ENCODE data around the gene PLCL1. TPM values are rescaled to one million over a fixed set of nuclear protein-coding genes. Genes with fewer than 3 reads are reported as not detected.

PLCL1 gene
- total RNA-seq, 1 experiment from 2014 or later, result 0.07 TPM

DNA sequence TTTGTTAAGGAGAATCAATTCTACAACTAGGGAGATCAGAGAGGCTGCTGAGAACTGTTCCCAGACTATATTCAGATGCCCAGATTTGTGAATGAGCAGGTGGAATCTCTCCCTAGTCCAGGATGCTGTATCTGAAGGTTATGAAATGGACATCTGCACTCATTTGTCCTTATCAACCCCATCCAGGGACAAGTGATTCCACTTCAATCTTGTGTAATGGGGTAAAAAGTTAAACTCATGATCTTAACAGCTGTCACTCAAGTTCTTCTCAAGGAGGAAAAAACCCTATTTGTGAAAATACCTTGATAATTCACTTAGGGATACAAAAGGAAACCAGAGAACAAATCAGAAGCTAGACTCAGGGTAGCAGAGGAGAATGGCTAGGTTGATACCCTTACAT is 144.8 kb downstream of the PLCL1 start:
- no peak overlapping the region for H3K9ac ChIP-seq (ENCODE audit: low read length)
- BruUV-seq (replicated peaks), result no TSS peak
- intact Hi-C loops (cut with micrococcal nuclease), result no loop called here
- no peaks in the 10 kb centered on the region for H4K20me1 ChIP-seq (ENCODE audit: insufficient read depth)
- no peaks in the 10 kb centered on the region for H3K4me1 ChIP-seq (ENCODE audit: control insufficient read depth in 1 of 2, insufficient read depth in 2 of 2, low read length in 2 of 2)
- H2AFZ ChIP-seq (ENCODE audit: low read depth, low read length, poor library complexity, severe bottlenecking), result no peak overlapping the region
- no peak overlapping the region for H3K4me2 ChIP-seq (ENCODE audit: low read length)
- RAD21 ChIA-PET (ENCODE audit: low non-redundant PET in 1 of 2, low total read pairs in 2 of 2, uncharacterized antibody in 2 of 2, unreplicated experiment in 2 of 2), result no interaction called here
- no peak overlapping the region for H3K4me3 ChIP-seq (replicated peaks in 1 of 2; ENCODE audit: low read depth in 1 of 2, low read length in 2 of 2)
- TF ChIP-seq, protein P1, sequence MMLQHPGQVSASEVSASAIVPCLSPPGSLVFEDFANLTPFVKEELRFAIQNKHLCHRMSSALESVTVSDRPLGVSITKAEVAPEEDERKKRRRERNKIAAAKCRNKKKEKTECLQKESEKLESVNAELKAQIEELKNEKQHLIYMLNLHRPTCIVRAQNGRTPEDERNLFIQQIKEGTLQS (IDR thresholded peaks at IDR 0.05), result no peak
- H3K9me2 ChIP-seq (ENCODE audit: insufficient read depth), result no peaks in the 10 kb centered on the region
- DNase-seq (ENCODE audit: low read depth, low spot score), result no peak
- H3K79me2 ChIP-seq (ENCODE audit: insufficient read depth, low read length), result no peaks in the 10 kb centered on the region
- H3K27me3 ChIP-seq (ENCODE audit: insufficient read depth, low read length), result peaks cover 44% of the 10 kb centered on the region; the same call in 1 of the 2 replicates
- H3K36me3 ChIP-seq (ENCODE audit: control insufficient read depth in 1 of 2, insufficient read depth in 2 of 2, low read length in 2 of 2), result no peaks in the 10 kb centered on the region
- no peak overlapping the region for H3K27ac ChIP-seq (ENCODE audit: low read depth, low read length)
- ATAC-seq, result no peak
- H3K9me3 ChIP-seq (ENCODE audit: control insufficient read depth in 1 of 2, insufficient read depth in 1 of 2, low read depth in 1 of 2, low read length in 2 of 2), result no peaks in the 10 kb centered on the region
- CTCF ChIA-PET, result no interaction called here
- POLR2A ChIA-PET, result no interaction called here

DNA sequence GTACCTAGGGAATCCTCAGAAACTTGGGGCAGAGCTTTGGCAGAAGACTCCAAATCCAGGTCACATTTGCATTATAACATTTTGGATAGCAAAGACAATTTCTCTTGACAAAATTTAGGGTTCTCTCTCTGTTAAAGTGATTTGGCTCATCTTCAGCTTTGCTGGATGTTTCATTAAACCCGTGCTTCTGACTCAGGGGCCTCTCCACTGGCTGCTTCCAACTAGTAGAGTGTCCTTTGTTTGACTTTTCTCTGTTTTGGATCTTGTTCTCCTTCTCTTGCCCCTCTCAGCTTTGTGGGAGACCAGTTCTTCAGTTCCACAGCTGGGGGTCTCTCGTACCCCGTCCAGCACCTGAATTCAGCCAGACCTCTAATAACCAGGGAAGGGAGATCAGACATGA is 145.6 kb downstream of the PLCL1 start:
- CTCF ChIA-PET, result no interaction called here
- Histone ChIP-seq H3K4me2 (ENCODE audit: low read length) (no peak overlapping the region), H3K9ac (ENCODE audit: low read length) (no peak overlapping the region), H3K9me3 (ENCODE audit: control insufficient read depth in 1 of 2, insufficient read depth in 1 of 2, low read depth in 1 of 2, low read length in 2 of 2) (no peaks in the 10 kb centered on the region), H4K20me1 (ENCODE audit: insufficient read depth) (no peaks in the 10 kb centered on the region), H3K36me3 (ENCODE audit: control insufficient read depth in 1 of 2, insufficient read depth in 2 of 2, low read length in 2 of 2) (no peaks in the 10 kb centered on the region), H3K79me2 (ENCODE audit: insufficient read depth, low read length) (no peaks in the 10 kb centered on the region), H3K9me2 (ENCODE audit: insufficient read depth) (no peaks in the 10 kb centered on the region), H3K27me3 (ENCODE audit: insufficient read depth, low read length) (peaks cover 43% of the 10 kb centered on the region; the same call in 1 of the 2 replicates), H3K27ac (ENCODE audit: low read depth, low read length) (no peak overlapping the region), H2AFZ (ENCODE audit: low read depth, low read length, poor library complexity, severe bottlenecking) (no peak overlapping the region), H3K4me3 (replicated peaks in 1 of 2; ENCODE audit: low read depth in 1 of 2, low read length in 2 of 2) (no peak overlapping the region), H3K4me1 (ENCODE audit: control insufficient read depth in 1 of 2, insufficient read depth in 2 of 2, low read length in 2 of 2) (no peaks in the 10 kb centered on the region)
- TF ChIP-seq SP1 (IDR thresholded peaks at IDR 0.05; ENCODE audit: low read depth) (no peak), POLR2AphosphoS5 (IDR thresholded peaks at IDR 0.05; ENCODE audit: low read depth, low read length) (no peak), RAD21 (IDR thresholded peaks at IDR 0.05; ENCODE audit: low read depth) (no peak), CBX3 (IDR thresholded peaks at IDR 0.05; ENCODE audit: low read depth) (no peak), JUND (IDR thresholded peaks at IDR 0.05) (no peak), YY1 (IDR thresholded peaks at IDR 0.05; ENCODE audit: extremely low read depth, insufficient replicate concordance, low read depth, low read length) (no peak), ELF1 (IDR thresholded peaks at IDR 0.05; ENCODE audit: borderline replicate concordance, low read depth) (no peak)
- TF ChIP-seq, protein P2, sequence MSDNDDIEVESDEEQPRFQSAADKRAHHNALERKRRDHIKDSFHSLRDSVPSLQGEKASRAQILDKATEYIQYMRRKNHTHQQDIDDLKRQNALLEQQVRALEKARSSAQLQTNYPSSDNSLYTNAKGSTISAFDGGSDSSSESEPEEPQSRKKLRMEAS (IDR thresholded peaks at IDR 0.05), result no peak
- BruUV-seq (replicated peaks), result no TSS peak
- no peak for ATAC-seq
- RAD21 ChIA-PET (ENCODE audit: low non-redundant PET in 1 of 2, low total read pairs in 2 of 2, uncharacterized antibody in 2 of 2, unreplicated experiment in 2 of 2), result no interaction called here
- DNase-seq (ENCODE audit: low read depth, low spot score), result no peak
- intact Hi-C loops (cut with micrococcal nuclease), result no loop called here
- POLR2A ChIA-PET, result no interaction called here

All from HCT116 (cell line).